Activated naive CD4-positive, alpha-beta T cell treated with anti-CD3 and anti-CD28 coated beads, Interleukin-2, amount 10 ng/mL, durations not matched to agents 7 days and 5 days (primary cell): Measurements from ENCODE around the gene PGGT1B.
A peak's percentile ranks its signal among the peaks of the same experiment; 100 is the strongest.

Experiments
- CTCF ChIA-PET: fragments of 350-600 bp; sonication (Branson Sonifier 250); formaldehyde crosslinking; loops from one replicate; lab custom pipeline; 2021; ENCODE audit warnings: antibody characterized with exemption; lab: Charles Lee
- DNase-seq: peaks from one replicate; pipeline ENCODE4 v3.0.0-alpha.2; 2020
- H3K27ac Mint-ChIP-seq: one replicate; pipeline ENCODE4 v1.8.0; 2021; ENCODE audit warnings: mild to moderate bottlenecking, moderate library complexity, mixed read lengths
- H3K27me3 Mint-ChIP-seq: one replicate; pipeline ENCODE4 v1.8.0; 2021; ENCODE audit warnings: mild to moderate bottlenecking, mixed read lengths
- H3K36me3 Mint-ChIP-seq: one replicate; pipeline ENCODE4 v1.8.0; 2021; ENCODE audit warnings: mixed read lengths
- H3K4me1 Mint-ChIP-seq: one replicate; pipeline ENCODE4 v1.8.0; 2021; ENCODE audit warnings: mixed read lengths
- H3K4me3 Mint-ChIP-seq: one replicate; pipeline ENCODE4 v1.8.0; 2021; ENCODE audit warnings: mild to moderate bottlenecking, moderate library complexity, mixed read lengths
- H3K9me3 Mint-ChIP-seq: one replicate; pipeline ENCODE4 v1.8.0; 2021; ENCODE audit warnings: mixed read lengths

The PGGT1B gene

GRCh38 chr5:115237066-115237465 is 25.6 kb downstream of the PGGT1B start:
- Mint-ChIP-seq H3K9me3 (no peaks in the 10 kb centered on the region), H3K27ac (no peak overlapping the region), H3K4me3 (no peak overlapping the region), H3K27me3 (no peaks in the 10 kb centered on the region), H3K36me3 (peaks cover 24% of the 10 kb centered on the region), H3K4me1 (no peaks in the 10 kb centered on the region)
- CTCF ChIA-PET: no interaction called here
- DNase-seq: no peak

GRCh38 chr5:115236599-115236998 is 26.1 kb downstream of the PGGT1B start:
- H3K36me3 Mint-ChIP-seq: peaks cover 24% of the 10 kb centered on the region
- H3K27ac Mint-ChIP-seq: no peak overlapping the region
- CTCF ChIA-PET: no interaction called here
- no peak overlapping the region for H3K4me3 Mint-ChIP-seq
- no peak for DNase-seq
- H3K9me3 Mint-ChIP-seq: no peaks in the 10 kb centered on the region
- H3K4me1 Mint-ChIP-seq: no peaks in the 10 kb centered on the region
- no peaks in the 10 kb centered on the region for H3K27me3 Mint-ChIP-seq

GRCh38 chr5:115231598-115231997 is 31.1 kb downstream of the PGGT1B start:
- Mint-ChIP-seq H3K9me3 (no peaks in the 10 kb centered on the region), H3K4me3 (no peak overlapping the region), H3K27ac (no peak overlapping the region), H3K27me3 (no peaks in the 10 kb centered on the region), H3K36me3 (peaks cover 31% of the 10 kb centered on the region), H3K4me1 (no peaks in the 10 kb centered on the region)
- CTCF ChIA-PET: interaction anchor here (1.3 kb wide), 1 partner anchor 33 kb away, joined by 5 read pairs; no protein-coding TSS in a partner anchor
- no peak for DNase-seq

GRCh38 chr5:115229606-115230005 is 33.1 kb downstream of the PGGT1B start:
- Mint-ChIP-seq H3K27ac (no peak overlapping the region), H3K27me3 (no peaks in the 10 kb centered on the region), H3K4me1 (no peaks in the 10 kb centered on the region), H3K4me3 (no peak overlapping the region), H3K36me3 (peaks cover 28% of the 10 kb centered on the region), H3K9me3 (no peaks in the 10 kb centered on the region)
- CTCF ChIA-PET: no interaction called here
- no peak for DNase-seq

GRCh38 chr5:115227281-115227680 is 35.4 kb downstream of the PGGT1B start:
- no peak overlapping the region for H3K27ac Mint-ChIP-seq
- H3K4me3 Mint-ChIP-seq: no peak overlapping the region
- H3K9me3 Mint-ChIP-seq: no peaks in the 10 kb centered on the region
- H3K36me3 Mint-ChIP-seq: peaks cover 30% of the 10 kb centered on the region
- CTCF ChIA-PET: no interaction called here
- no peaks in the 10 kb centered on the region for H3K27me3 Mint-ChIP-seq
- DNase-seq: no peak
- H3K4me1 Mint-ChIP-seq: no peaks in the 10 kb centered on the region

GRCh38 chr5:115214541-115214940 is 48.1 kb downstream of the PGGT1B start:
- Mint-ChIP-seq H3K4me3 (no peak overlapping the region), H3K9me3 (no peaks in the 10 kb centered on the region), H3K27ac (no peak overlapping the region), H3K27me3 (no peaks in the 10 kb centered on the region), H3K4me1 (peaks cover 7% of the 10 kb centered on the region), H3K36me3 (peaks cover 24% of the 10 kb centered on the region)
- no peak for DNase-seq
- CTCF ChIA-PET: no interaction called here

GRCh38 chr5:115209279-115209678 is 53.4 kb downstream of the PGGT1B start:
- H3K36me3 Mint-ChIP-seq: peaks cover 22% of the 10 kb centered on the region
- peaks cover 19% of the 10 kb centered on the region for H3K4me1 Mint-ChIP-seq
- peak overlapping the region; percentile 75 for H3K27ac Mint-ChIP-seq
- CTCF ChIA-PET: no interaction called here
- DNase-seq: peak; percentile 72
- no peaks in the 10 kb centered on the region for H3K9me3 Mint-ChIP-seq
- no peak overlapping the region for H3K4me3 Mint-ChIP-seq
- no peaks in the 10 kb centered on the region for H3K27me3 Mint-ChIP-seq

GRCh38 chr5:115202952-115203351 is 59.7 kb downstream of the PGGT1B start:
- CTCF ChIA-PET: no interaction called here
- Mint-ChIP-seq H3K27ac (no peak overlapping the region), H3K9me3 (no peaks in the 10 kb centered on the region), H3K36me3 (peaks cover 6% of the 10 kb centered on the region), H3K27me3 (peaks cover 1% of the 10 kb centered on the region), H3K4me3 (no peak overlapping the region), H3K4me1 (no peaks in the 10 kb centered on the region)
- no peak for DNase-seq

GRCh38 chr5:115196161-115196560 is 66.5 kb downstream of the PGGT1B start:
- H3K27me3 Mint-ChIP-seq: peaks cover 5% of the 10 kb centered on the region
- H3K4me1 Mint-ChIP-seq: no peaks in the 10 kb centered on the region
- no peak overlapping the region for H3K4me3 Mint-ChIP-seq
- no peaks in the 10 kb centered on the region for H3K36me3 Mint-ChIP-seq
- DNase-seq: no peak
- no peaks in the 10 kb centered on the region for H3K9me3 Mint-ChIP-seq
- CTCF ChIA-PET: interaction anchor here (0.6 kb wide), 1 partner anchor 47 kb away, joined by 3 read pairs; no protein-coding TSS in a partner anchor
- no peak overlapping the region for H3K27ac Mint-ChIP-seq

- H3K4me1 Mint-ChIP-seq: no peaks in the 10 kb centered on the region
- H3K4me3 Mint-ChIP-seq: no peak overlapping the region
- no peak for DNase-seq
- no peaks in the 10 kb centered on the region for H3K36me3 Mint-ChIP-seq
- peaks cover 5% of the 10 kb centered on the region for H3K27me3 Mint-ChIP-seq
- no peak overlapping the region for H3K27ac Mint-ChIP-seq
- no peaks in the 10 kb centered on the region for H3K9me3 Mint-ChIP-seq
- CTCF ChIA-PET: no interaction called here
These were observed 68.0 kb downstream of the PGGT1B start for GRCh38 chr5:115194676-115195075.

GRCh38 chr5:115193295-115193694 is 69.4 kb downstream of the PGGT1B start:
- Mint-ChIP-seq H3K36me3 (no peaks in the 10 kb centered on the region), H3K27me3 (peaks cover 5% of the 10 kb centered on the region), H3K9me3 (no peaks in the 10 kb centered on the region), H3K4me3 (no peak overlapping the region), H3K27ac (no peak overlapping the region), H3K4me1 (no peaks in the 10 kb centered on the region)
- DNase-seq: no peak
- CTCF ChIA-PET: no interaction called here

- no peaks in the 10 kb centered on the region for H3K36me3 Mint-ChIP-seq
- DNase-seq: no peak
- H3K4me1 Mint-ChIP-seq: no peaks in the 10 kb centered on the region
- no peak overlapping the region for H3K27ac Mint-ChIP-seq
- H3K4me3 Mint-ChIP-seq: no peak overlapping the region
- CTCF ChIA-PET: no interaction called here
- no peaks in the 10 kb centered on the region for H3K9me3 Mint-ChIP-seq
- no peaks in the 10 kb centered on the region for H3K27me3 Mint-ChIP-seq
These were observed 70.6 kb downstream of the PGGT1B start for GRCh38 chr5:115192098-115192497.

- H3K4me1 Mint-ChIP-seq: no peaks in the 10 kb centered on the region
- DNase-seq: no peak
- CTCF ChIA-PET: no interaction called here
- no peak overlapping the region for H3K27ac Mint-ChIP-seq
- H3K27me3 Mint-ChIP-seq: no peaks in the 10 kb centered on the region
- no peaks in the 10 kb centered on the region for H3K36me3 Mint-ChIP-seq
- H3K9me3 Mint-ChIP-seq: no peaks in the 10 kb centered on the region
- no peak overlapping the region for H3K4me3 Mint-ChIP-seq
These were observed 71.1 kb downstream of the PGGT1B start for GRCh38 chr5:115191474-115192031.

GRCh38 chr5:115190388-115190787 is 72.3 kb downstream of the PGGT1B start:
- H3K9me3 Mint-ChIP-seq: no peaks in the 10 kb centered on the region
- H3K4me3 Mint-ChIP-seq: no peak overlapping the region
- no peaks in the 10 kb centered on the region for H3K36me3 Mint-ChIP-seq
- H3K27me3 Mint-ChIP-seq: peaks cover 4% of the 10 kb centered on the region
- no peaks in the 10 kb centered on the region for H3K4me1 Mint-ChIP-seq
- CTCF ChIA-PET: no interaction called here
- DNase-seq: no peak
- H3K27ac Mint-ChIP-seq: no peak overlapping the region

GRCh38 chr5:115189866-115190265 is 72.8 kb downstream of the PGGT1B start:
- no peak for DNase-seq
- Mint-ChIP-seq H3K9me3 (no peaks in the 10 kb centered on the region), H3K27ac (no peak overlapping the region), H3K4me3 (no peak overlapping the region), H3K27me3 (peaks cover 4% of the 10 kb centered on the region), H3K4me1 (no peaks in the 10 kb centered on the region), H3K36me3 (no peaks in the 10 kb centered on the region)
- CTCF ChIA-PET: interaction anchor here (1.4 to 1.6 kb wide), 2 partner anchors 10 to 48 kb away, joined by 3 to 5 read pairs; no protein-coding TSS in a partner anchor
